ENCODE data around the gene MOCOS.
"Not testable (repeated sequence)": the region's sequence is repeated elsewhere in the genome, so short reads cannot be mapped to it uniquely, and the experiment has no call there.

MOCOS gene

DNA sequence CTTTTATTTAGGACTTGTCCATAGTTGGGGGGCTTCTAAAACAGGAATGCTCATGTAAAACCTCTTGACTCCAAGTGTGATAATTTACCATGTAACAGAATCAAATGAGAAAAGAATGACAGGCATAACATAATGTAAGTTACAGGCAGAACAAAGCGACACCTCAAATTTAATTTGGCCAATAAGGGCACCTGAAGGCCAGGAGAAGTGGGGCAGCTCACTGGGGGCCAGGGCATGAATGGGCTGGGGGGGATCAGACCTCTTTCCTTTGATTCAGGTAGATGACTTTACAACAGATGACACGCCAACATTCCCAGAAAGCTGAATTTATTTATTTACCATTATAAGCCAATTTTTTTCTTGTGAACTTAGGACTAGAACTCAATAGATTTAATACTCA lies 14.5 kb downstream of the MOCOS start:
- no peak for DNase-seq

DNA sequence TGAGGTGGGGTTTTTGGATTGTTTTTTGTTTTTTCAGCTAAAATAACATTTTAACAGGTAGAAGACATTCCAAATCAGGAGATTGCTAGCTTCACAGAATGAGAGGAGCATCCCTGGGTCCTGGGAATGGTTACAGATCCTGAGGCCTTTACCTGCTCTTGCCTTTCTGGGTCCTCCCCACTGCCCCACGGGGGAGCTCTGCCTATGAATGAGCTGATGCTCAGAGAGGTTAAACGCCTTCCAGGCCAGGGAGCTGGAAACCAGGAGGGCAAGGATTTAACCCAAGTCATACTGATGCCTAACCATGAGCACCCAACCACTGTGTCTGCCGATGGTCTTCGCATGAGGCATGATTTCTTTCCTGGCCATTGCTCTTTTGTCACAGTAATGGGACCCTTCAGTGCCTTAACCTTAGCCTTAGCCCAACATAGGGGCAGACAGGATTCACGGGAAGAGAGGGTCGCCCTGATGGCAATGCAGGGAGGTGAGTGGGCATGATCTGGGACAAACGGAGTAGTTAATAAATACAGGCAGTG lies 16.1 kb downstream of the MOCOS start:
- no peak for DNase-seq

DNA sequence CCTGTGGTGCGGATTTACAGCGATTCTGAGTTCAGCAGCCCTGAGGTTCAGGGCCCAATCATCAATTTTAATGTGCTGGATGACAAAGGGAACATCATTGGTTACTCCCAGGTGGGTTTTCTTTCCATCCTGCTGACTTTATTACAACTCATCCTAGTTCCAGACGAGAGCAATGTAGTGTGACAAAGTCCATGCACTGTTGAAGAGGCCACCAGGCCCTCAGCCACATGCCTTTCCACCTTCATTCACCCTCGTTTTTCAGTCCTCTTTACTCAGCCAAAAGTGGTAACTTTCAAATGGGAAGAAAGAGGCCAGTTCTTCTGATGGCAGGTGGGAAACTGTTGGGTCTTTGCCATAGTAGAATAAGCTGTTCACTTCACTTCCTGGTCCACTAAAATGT lies 17.9 kb downstream of the MOCOS start:
- DNase-seq: no peak

DNA sequence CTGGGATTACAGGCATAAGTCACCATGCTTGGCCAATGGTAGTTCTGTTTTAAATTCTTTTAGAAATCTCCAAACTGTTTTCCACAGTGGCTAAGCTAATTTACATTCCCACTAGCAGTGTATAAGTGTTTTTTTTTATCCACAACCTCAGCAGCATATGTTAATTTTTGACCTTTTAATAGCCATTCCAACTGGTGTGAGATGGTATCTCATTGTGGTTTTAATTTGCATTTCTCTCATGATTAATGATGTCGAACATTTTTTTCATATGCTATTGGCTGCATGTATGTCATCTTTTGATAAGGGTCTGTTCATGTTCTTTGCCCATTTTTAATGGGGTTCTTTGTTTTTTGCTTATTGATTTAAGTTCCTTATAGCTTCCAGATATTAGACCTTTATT lies 20.0 kb downstream of the MOCOS start:
- DNase-seq: no peak

DNA sequence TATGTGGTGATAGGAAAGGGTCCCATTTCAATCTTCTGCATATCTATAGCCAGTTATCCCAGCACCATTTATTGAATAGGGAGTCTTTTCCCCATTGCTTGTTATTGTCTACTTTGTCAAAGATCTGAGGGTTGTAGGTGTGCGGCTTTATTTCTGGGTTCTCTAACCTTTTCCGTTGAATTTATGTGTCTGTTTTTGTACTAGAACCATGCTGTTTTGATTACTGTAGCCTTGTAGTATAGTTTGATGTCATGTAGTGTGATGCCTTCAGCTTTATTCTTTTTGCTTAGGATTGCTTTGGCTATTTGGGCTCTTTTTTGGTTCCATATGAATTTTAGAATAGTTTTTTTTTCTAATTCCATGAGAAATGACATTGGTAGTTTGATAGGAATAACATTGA lies 20.7 kb downstream of the MOCOS start:
- not testable (repeated sequence) for DNase-seq

DNA sequence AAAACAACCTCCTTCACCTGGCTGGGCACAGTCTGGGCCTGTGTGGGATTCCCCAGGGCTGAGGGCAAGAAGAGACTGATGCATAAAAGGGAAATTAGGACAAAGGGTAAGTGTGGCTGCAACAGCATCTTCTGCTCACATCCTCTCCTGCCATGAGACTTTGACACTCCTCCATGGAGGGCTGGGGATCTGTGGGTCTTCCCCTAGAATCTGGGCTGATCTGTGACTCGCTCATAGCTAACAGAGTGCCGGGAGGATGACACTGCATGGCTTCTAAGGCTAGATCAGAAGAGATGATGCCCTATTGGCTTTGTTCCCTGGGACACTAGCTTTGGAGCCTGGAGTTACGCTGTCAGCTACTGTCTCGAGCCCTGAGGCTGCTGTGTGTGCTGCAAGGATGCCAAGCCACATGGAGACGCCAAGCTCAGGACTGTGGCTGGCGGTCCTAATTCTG lies 24.3 kb downstream of the MOCOS start:
- DNase-seq: no peak

DNA sequence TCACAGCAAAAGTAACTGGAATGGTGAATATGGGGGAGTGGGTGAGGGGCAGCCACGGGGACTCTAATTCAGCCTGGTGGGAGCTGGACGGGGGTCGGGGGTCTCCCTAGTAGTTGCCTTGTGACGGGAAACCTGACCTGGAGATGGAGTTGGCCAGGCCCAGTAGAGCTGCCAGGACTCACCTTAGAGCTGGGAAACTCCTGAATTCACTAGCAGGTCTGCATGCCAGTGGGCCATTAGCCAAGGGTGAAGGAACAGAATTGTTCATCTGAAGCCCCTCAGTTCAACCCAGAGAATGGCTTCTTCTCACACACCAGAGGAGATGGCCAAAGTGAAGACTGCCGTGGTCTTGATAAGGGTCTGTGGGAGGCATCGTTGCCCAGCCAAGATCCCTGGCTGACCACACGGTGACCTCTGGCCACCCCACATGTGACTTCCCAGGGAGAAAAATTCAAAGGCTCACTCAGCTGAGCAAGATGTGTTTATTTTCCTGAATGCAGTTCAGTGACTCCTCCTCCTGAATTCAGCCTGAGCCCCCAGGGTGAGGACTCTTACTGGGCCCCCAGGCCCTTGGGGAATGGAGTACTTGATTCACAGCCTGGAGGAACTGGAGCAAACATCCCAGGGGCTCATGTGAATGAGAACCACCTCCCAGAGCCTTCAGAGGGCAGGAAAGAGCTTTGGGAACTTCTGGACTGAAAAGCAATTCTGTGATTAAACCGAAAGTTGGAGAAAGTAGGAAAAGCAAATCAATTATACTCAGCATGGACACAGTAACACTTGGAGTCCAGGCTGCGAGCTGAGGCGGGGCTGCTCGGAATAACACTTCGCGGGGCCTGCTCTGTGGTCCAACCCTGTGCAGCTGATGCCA lies 25.2 kb downstream of the MOCOS start:
- DNase-seq: no peak

DNA sequence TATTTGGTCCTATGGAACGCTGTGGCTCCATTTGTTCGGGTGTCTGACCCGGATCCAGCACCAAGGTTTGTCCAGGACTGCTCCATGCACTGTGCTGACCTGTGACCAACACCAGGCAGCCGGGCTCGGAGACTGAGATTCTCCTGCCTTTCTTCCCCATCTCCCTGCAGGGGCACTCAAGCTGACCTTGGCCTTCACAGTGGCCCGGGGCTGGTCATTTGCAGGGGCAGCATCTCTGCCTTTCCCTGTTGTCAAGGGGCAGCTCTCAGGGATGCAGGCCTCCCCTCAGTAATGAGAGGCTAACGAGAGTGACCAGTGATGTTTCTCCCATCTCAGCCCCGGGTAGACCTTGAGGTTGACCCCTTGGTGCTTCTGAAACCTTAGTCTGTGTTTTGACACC lies 27.5 kb downstream of the MOCOS start:
- no peak for DNase-seq

DNA sequence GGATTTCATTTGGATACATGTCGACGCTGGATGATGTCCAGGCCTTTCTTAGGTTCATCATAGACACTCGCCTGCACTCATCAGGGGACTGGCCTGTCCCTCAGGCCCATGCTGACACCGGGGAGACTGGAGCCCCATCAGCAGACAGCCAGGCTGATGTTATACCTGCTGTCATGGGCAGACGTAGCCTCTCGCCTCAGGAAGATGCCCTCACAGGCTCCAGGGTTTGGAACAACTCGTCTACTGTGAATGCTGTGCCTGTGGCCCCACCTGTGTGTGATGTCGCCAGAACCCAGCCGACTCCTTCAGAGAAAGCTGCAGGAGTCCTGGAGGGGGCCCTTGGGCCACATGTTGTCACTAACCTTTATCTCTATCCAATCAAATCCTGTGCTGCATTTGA lies 28.3 kb downstream of the MOCOS start:
- no peak for DNase-seq

DNA sequence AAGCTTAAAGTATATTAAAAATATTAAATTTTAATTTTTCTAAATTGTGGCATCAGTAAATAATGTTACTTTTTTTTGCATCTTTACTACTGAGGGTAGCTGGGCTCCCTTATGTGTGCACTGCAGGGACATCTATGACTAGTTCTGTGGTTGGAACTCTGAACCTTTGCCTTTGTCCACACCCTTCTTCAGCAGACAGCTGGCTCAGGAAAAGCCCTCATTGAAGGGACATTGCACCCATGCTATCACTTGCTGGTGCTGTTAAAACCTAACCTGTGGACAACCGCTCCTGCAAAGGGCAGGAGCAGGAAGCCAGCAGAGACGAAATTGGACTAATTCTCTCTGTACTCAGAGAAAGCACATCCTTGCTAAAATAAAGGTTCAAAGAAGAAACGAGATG lies 30.1 kb downstream of the MOCOS start:
- DNase-seq: no peak

DNA sequence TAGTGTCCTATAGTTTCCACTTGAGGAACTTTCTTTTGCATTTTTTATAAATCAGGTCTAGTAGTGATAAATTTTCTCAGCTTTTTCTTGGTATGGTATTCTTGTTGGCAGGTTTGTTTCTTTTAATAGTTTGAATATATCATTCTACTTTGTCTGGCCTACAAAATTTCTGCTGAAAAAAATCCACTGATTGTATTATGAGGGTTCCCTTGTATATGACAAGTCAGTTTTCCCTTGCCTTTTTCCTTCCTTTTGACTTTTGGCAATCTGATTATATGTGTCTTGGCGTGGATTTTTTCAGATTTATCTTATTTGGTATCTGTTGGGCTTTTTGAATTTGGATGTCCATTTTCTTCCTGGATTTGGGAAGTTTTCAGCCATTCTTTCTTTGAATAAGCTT lies 41.9 kb downstream of the MOCOS start:
- DNase-seq: no peak

DNA sequence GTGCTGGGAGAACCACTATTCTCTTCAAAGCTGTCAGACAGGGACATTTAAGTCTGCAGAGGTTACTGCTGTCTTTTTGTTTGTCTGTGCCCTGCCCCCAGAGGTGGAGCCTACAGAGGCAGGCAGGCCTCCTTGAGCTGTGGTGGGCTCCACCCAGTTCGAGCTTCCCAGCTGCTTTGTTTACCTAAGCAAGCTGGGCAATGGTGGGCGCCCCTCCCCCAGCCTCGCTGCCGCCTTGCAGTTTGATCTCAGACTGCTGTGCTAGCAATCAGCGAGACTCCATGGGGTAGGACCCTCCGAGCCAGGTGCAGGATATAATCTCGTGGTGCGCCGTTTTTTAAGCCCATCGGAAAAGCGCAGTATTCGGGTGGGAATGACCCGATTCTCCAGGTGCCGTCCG lies 53.2 kb downstream of the MOCOS start:
- DNase-seq: not testable (repeated sequence)

DNA sequence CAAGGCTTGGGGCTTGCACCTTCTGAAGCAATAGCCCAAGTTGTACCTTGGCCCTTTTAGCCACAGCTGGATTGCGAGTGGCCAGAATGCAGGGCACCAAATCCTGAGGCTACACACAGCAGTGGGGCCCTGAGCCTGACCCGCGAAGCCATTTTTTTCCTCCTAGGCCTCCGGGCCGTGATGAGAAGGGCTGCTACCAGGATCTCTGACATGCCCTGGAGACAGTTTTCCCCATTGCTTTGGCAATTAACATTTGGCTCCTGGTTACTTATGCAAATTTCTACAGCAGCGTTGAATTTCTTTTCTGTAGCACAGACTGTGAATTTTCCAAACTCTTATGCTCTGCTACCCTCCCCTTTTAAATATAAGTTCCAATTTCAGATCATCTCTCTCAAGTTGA lies 54.5 kb downstream of the MOCOS start:
- DNase-seq: no peak

DNA sequence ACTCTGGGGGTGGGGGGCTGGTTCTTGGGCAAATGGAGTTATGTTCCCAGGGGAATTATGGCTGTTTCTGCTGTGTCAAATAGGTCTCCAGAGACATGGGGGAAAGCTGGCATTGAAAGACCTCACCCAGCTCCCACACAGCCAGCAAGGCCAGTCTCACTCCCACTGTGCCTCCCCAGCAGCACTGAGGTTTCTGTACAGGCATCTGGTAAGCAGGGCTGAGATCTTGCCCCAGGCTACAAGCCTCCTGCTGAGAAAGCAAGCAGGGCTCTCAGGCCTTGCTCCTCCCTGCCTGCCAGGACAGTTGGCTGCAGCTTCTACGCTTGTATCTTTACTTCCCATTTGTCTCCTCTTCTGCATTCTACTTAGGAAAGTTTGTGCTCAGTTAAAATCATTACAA lies 59.7 kb downstream of the MOCOS start:
- DNase-seq: no peak

DNA sequence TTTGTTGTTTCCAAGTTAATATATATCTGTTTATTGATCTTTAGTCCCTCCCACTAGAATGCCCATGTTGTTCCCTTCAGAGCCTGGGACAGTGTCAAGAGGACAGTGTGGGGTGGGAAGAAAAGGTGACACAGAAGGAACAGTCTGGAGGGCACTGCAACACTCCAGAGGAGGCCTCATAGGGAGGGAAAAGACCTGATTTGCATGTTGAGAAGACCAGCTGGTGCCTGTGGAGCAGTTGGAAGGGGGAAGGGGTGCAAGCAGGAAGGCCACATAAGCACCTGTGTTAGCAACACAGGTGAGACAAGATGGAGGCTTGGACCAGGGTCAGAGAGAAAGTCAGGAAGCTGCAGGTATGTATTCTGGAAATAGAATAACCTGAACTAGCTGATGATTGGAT lies 62.1 kb downstream of the MOCOS start:
- no peak for DNase-seq

DNA sequence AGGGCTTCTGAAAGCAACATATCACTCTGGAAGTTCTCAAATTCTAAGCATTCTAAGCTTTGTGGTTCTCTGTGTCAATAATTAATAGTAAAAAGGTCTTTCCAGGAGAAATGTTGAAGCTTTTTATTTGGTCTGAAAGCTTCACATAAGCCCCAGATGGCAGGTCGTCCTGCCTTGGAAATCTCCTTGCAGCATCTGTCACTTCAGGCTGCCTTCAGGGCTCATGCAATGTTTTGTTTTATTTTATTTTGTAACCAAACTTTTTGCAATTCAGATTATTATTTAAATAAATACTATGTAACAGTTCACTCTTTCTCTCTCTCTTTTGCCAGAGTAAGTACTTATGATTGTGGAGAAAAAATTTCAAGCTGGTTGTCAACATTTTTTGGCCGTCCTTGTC lies 63.5 kb downstream of the MOCOS start:
- DNase-seq: no peak

DNA sequence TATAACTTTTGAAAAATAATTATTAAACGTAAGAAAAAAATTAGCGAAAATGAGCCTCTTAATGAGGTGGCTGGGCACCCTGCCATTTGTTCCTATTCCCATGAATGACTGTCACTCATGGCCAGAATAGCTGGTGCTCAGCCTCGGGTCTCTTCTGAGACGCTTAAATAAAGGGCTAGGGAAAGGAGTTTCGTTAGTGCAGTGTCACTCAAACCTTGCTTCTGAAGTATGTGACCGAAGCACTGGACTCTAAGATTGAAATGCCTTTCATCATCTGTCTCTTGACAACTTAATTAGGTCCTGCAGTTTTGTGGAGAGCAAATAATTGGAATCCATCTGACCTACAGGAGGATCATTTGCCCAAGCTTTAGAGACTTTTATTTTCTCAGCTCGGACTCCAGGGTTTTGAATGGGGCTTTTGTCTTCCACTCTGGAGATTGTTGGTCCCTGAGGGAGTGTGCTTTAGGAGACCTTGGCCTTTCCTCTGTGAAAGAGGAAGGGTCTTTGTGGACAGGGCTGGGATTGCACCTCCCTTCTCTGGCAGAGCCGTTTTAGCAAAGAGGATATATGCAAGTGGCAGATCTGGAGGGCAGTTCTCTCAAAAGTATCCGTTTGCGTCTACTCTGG lies 67.9 kb downstream of the MOCOS start:
- no peak for DNase-seq

DNA sequence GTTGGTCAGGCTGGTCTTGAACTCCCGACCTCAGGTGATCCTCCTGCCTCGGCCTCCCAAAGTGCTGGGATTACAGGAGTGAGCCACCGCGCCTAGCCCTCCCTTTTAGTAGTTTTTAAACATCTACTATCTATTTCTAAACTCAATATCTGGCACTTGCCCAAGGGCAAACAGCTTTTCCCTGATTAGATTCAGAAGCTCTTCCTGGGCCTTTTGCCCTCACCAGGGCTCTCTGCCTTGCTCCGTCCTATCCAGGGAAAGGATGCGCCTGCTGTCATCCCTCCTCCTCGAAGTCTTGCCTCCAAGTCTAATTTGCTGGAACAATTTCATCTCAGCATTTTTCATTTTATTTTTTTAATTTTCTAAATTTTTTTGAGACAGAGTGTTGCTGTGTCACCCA lies 68.8 kb downstream of the MOCOS start:
- no peak for DNase-seq

DNA sequence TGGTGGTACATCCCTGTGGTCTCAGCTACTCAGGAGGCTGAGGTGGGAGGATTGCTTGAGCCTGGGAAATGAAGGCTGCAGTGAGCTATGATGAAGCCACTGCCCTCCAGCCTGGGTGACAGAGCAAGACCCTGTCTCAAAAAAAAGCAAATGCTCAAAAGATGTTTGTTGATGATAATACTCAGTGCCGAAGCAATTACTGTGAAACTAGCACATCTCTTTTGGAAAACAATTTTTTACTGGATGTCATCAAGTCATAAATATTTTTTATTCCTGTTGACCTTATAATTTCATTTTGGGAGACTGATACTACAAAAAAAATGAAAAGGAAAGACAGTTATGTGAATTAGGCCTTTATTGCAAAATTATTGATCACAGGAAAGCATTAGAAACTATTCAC lies 75.7 kb downstream of the MOCOS start:
- no peak for DNase-seq

DNA sequence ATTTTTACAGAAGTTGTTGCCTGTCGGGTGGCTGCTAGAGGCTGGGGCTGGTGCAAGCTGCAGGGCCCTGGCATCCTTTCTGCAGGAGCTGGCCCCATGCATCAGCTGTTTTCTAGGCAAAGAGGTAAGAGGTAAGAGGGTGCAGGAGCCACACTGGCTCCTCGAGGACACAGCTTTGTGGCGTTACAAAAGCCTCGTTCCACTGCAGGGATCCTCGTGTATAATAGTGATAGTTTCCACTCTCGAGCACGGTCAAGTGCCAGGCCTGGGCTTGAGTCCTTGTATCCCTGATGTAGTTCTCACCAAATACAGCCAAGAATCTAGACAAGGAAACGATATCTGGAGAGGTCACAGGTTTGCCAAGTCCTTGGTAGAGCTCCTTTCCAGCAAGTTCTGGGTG lies 77.0 kb downstream of the MOCOS start:
- DNase-seq: no peak

DNA sequence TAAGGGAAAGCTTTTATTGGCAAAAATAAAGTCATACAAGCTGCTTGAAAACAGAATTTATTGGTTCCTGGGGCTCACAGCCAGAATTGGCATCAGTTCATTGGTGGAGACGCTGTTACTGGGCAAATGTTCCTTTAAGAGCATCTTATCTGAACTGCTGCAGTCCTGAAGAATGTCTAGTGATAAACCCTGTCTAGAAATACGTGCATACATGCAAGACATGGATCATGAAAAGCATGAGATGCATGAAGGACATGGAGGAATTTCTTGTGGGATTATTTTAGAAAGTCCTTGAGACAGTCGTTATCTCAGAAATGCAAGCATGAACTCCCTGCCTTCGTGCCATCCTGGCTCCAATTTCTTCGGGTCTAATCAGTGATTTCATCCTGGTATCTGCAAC lies 77.7 kb downstream of the MOCOS start:
- no peak for DNase-seq

DNA sequence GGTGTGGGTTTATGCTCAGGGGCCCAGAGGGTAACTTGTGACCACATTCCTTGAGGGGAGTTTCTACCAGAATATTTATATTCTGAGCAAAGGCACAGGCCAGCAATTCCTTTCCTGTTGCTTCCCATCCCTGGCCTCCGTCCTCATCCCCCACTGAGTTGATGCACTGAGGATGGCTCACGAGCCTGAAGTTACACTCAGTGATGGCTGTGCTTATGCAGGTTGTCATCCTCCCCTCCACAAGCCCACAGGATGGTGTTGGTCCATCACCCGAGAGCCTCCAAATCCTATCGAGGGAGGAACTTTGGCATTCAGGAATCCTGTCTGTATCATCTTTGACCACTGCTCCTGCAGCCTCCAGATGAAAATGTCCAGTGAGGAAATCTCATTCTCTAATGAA lies 81.9 kb downstream of the MOCOS start:
- no peak for DNase-seq

DNA sequence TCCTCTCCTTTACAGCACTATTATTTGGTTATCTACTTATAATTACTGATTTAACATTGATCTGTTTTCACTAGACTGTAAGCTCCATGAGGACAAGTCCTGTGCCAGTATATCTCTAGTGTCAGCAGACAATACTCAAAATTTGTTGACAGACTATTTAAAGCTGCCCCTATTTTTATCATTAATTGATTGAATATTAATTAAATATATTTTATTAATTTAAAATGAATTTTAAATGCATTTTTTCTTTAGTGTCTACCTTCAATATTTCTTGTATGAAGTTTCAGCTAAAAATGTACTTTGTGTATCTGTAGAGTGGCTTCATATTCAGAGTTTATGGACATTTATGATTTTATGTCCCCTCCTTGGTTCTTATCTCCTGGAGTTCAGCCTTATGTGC lies 83.9 kb downstream of the MOCOS start:
- no peak for DNase-seq

DNA sequence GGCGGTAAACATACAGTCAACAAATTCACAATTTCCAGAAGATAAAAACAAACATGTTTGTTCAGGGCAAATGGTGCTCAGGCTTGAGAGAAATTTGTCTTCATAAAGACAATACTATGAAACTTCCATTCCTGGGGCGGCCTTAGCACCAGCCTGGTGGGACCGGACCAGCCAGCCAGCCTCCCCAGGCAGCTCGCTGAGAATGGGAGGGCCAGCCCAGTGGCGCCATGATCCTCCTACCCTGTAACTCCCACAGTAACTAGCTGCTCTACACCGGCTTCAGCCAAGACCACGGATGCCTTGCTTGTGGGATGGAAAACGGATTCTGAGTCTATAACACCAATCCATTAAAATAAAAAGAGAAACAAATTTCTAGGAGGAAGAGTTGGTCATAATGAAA lies 86.0 kb downstream of the MOCOS start:
- no peak for DNase-seq

Measured in activated CD8-positive, alpha-beta memory T cell treated with anti-CD3 and anti-CD28 coated beads for 24 hours (primary cell).